Liver (tissue), 9 donors: ENCODE results near the gene KLHDC10. TPM values are rescaled to one million over a fixed set of nuclear protein-coding genes. Genes with fewer than 3 reads are reported as not detected.
A peak's percentile ranks its signal among the peaks of the same experiment; 100 is the strongest.

Experiments used
- DNase-seq: peaks from one replicate; pipeline ENCODE4 v3.0.0-alpha.2; 2017; ENCODE audit warnings: low spot score
- H3K27ac ChIP-seq, 2 donors: one replicate each; pipeline ENCODE4 v1.7.0; 2013; ENCODE audit warnings: inconsistent platforms in 2 of 2, low read length in 2 of 2, control low read depth in 1 of 2, low read depth in 1 of 2, mild to moderate bottlenecking in 1 of 2
- H3K27me3 ChIP-seq, 4 donors: one replicate each; pipeline versions ENCODE4 v1.6.1 to v1.7.0; 2013; ENCODE audit warnings: low read length in 3 of 4, inconsistent platforms in 1 of 4, mild to moderate bottlenecking in 1 of 4, moderate library complexity in 1 of 4; ENCODE audit not compliant: control insufficient read depth in 4 of 4, insufficient read depth in 4 of 4
- H3K36me3 ChIP-seq, 4 donors: one replicate each; pipeline versions ENCODE4 v1.6.1 to v1.7.0; 2013; ENCODE audit warnings: low read length in 3 of 4, mild to moderate bottlenecking in 3 of 4, low read depth in 1 of 4, moderate library complexity in 1 of 4; ENCODE audit not compliant: control insufficient read depth in 4 of 4, insufficient read depth in 3 of 4
- H3K4me1 ChIP-seq, 4 donors: one replicate each; pipeline versions ENCODE4 v1.6.1 to v1.7.0; 2013; ENCODE audit warnings: low read length in 3 of 4, mild to moderate bottlenecking in 3 of 4, moderate library complexity in 1 of 4; ENCODE audit not compliant: control insufficient read depth in 4 of 4, insufficient read depth in 4 of 4
- H3K4me3 ChIP-seq, 3 donors: one replicate each; pipeline versions ENCODE4 v1.6.1 to v1.7.0; 2013; ENCODE audit warnings: low read length in 3 of 3, control low read depth in 1 of 3, low read depth in 1 of 3, mild to moderate bottlenecking in 1 of 3
- H3K9ac ChIP-seq, 2 donors: one replicate each; pipeline ENCODE4 v1.7.0; 2013; ENCODE audit warnings: low read length in 2 of 2, mild to moderate bottlenecking in 2 of 2, moderate library complexity in 2 of 2, control low read depth in 1 of 2, low read depth in 1 of 2
- H3K9me3 ChIP-seq, 4 donors: one replicate each; pipeline versions ENCODE4 v1.6.1 to v1.7.0; 2013; ENCODE audit warnings: low read length in 3 of 4; ENCODE audit not compliant: control insufficient read depth in 4 of 4
- FOXA1 ChIP-seq: IDR thresholded peaks from 2 replicates; pipeline ENCODE4 v1.6.1; 2016; ENCODE audit warnings: antibody characterized with exemption
- GABPA ChIP-seq, 2 donors: IDR thresholded peaks in 1 of 2; conservative IDR thresholded peaks in 1 of 2; 2 replicates each; pipeline ENCODE4 v1.6.1; 2016; ENCODE audit warnings: antibody characterized with exemption in 2 of 2, mild to moderate bottlenecking in 1 of 2, moderate library complexity in 1 of 2
- HNF4A ChIP-seq, 2 donors: conservative IDR thresholded peaks; 2 replicates each; pipeline ENCODE4 v1.6.1; 2016; ENCODE audit warnings: antibody characterized with exemption in 2 of 2, mild to moderate bottlenecking in 2 of 2
- HNF4G ChIP-seq: IDR thresholded peaks from 2 replicates; pipeline ENCODE4 v1.6.1; 2016; ENCODE audit warnings: antibody characterized with exemption
- MAX ChIP-seq: IDR thresholded peaks from 2 replicates; pipeline ENCODE4 v1.6.1; 2016; ENCODE audit warnings: antibody characterized with exemption
- NR2F2 ChIP-seq: IDR thresholded peaks from 2 replicates; pipeline ENCODE4 v1.6.1; 2016; ENCODE audit warnings: antibody characterized with exemption
- RAD21 ChIP-seq, 2 donors: IDR thresholded peaks; 2 replicates each; pipeline ENCODE4 v1.6.1; 2016; ENCODE audit warnings: antibody characterized with exemption in 2 of 2, mild to moderate bottlenecking in 2 of 2
- REST ChIP-seq: IDR thresholded peaks from 2 replicates; pipeline ENCODE4 v1.6.1; 2016; ENCODE audit warnings: antibody characterized with exemption, mild to moderate bottlenecking
- RXRA ChIP-seq, 2 donors: IDR thresholded peaks; 2 replicates each; pipeline ENCODE4 v1.6.1; 2017 to 2018; ENCODE audit warnings: antibody characterized with exemption in 2 of 2, mild to moderate bottlenecking in 1 of 2
- TAF1 ChIP-seq: conservative IDR thresholded peaks from 2 replicates; pipeline ENCODE4 v1.6.1; 2016; ENCODE audit warnings: antibody characterized with exemption, mild to moderate bottlenecking
- ZBTB33 ChIP-seq: IDR thresholded peaks from 2 replicates; pipeline ENCODE4 v1.6.1; 2016; ENCODE audit warnings: antibody characterized with exemption
- WGBS: extraction: QIAGEN DNeasy Blood & Tissue Kit; methylation state at CpG from one replicate; pipeline ENCODE4 v1.1.7; 2013; 5-methylcytosine and 5-hydroxymethylcytosine counted together
- polyA plus RNA-seq, 2 donors: library from polyadenylated mRNA; stranded (reverse) in 1 of 2; unstranded in 1 of 2; fragments of 200-250 nt in 1 of 2; fragments of >200 nt in 1 of 2; fragmentation: Nextera tagmentation in 1 of 2; extraction: Ambion mirVana in 1 of 2; gene quantifications; one replicate each; pipeline versions ENCODE4 v1.2.1 to v1.2.3, GENCODE V29; 2013 to 2015
- total RNA-seq, 2 donors: library from RNA; depleted of rRNA; stranded (reverse); fragments of >200 nt; gene quantifications; one replicate each; pipeline ENCODE4 v1.2.3, GENCODE V29; 2014
- donor health status: healthy.
- donor health status: healthy.
- donor health status: healthy.
- donor health status: healthy.
- donor health status: healthy.

Gene KLHDC10
- total and polyA plus RNA-seq, 4 donors = 10.8 to 31.2 (median 17.4) TPM

GRCh38 chr7:130179631-130180030 lies 109.3 kb downstream of the KLHDC10 start:
- Histone ChIP-seq H3K36me3 (peaks cover 4 to 20% (median 16%) of the 10 kb centered on the region in 4 donors), H3K27me3 (no peaks in the 10 kb centered on the region), H3K9me3 (no peaks in the 10 kb centered on the region), H3K9ac (no peak overlapping the region), H3K27ac (no peak overlapping the region), H3K4me3 (no peak overlapping the region), H3K4me1 (peaks cover 0 to 4% (median 3%) of the 10 kb centered on the region in 4 donors)
- 99% methylated on average over 2 of the region's 2 CpGs for WGBS
- no peak for DNase-seq
- TF ChIP-seq HNF4G = no peak
- TF ChIP-seq REST = no peak
- no peak for TF ChIP-seq RXRA (IDR thresholded peaks at IDR 0.05)

- Histone ChIP-seq H3K36me3 (peaks cover 2 to 23% (median 17%) of the 10 kb centered on the region in 4 donors), H3K4me3 (no peak overlapping the region), H3K27me3 (no peaks in the 10 kb centered on the region), H3K4me1 (peaks cover 0 to 4% (median 3%) of the 10 kb centered on the region in 4 donors), H3K27ac (no peak overlapping the region), H3K9ac (no peak overlapping the region), H3K9me3 (no peaks in the 10 kb centered on the region)
- 96% methylated on average over 9 of the region's 9 CpGs for WGBS
- DNase-seq = no peak
- no peak for TF ChIP-seq MAX
- TF ChIP-seq ZBTB33 = no peak
- no peak for TF ChIP-seq RAD21 (IDR thresholded peaks at IDR 0.05)
- TF ChIP-seq NR2F2 = no peak
Measured at GRCh38 chr7:130180571-130181262, 110.4 kb downstream of the KLHDC10 start.

- WGBS = 82% methylated on average over 2 of the region's 2 CpGs
Measured at GRCh38 chr7:130181263-130181605, 110.9 kb downstream of the KLHDC10 start.

More at GRCh38 chr7:130181263-130181605, 110.9 kb downstream of the KLHDC10 start:
- no peak overlapping the region for H3K4me3 ChIP-seq
- peaks cover 2 to 23% (median 16%) of the 10 kb centered on the region in 4 donors for H3K36me3 ChIP-seq
- H3K27me3 ChIP-seq = no peaks in the 10 kb centered on the region
- H3K9me3 ChIP-seq = no peaks in the 10 kb centered on the region
- H3K4me1 ChIP-seq = peaks cover 0 to 4% (median 3%) of the 10 kb centered on the region in 4 donors
- TF ChIP-seq GABPA (IDR thresholded peaks at IDR 0.05 in 1 of 2, conservative IDR thresholded peaks at IDR 0.05 in 1 of 2) (no peak), HNF4A (conservative IDR thresholded peaks at IDR 0.05) (peak in 1 of 2 donors; percentile 50), NR2F2 (no peak), ZBTB33 (no peak), TAF1 (no peak), FOXA1 (no peak)
- no peak for DNase-seq
- H3K27ac ChIP-seq = no peak overlapping the region
- H3K9ac ChIP-seq = no peak overlapping the region
